HG03159 (cell line): Measurements from ENCODE around the gene TTBK1.

ENCODE experiments used
- ATAC-seq: cut with Tn5 transposase; IDR thresholded peaks from one replicate; pipeline ENCODE4 v1.9.1; 2021; ENCODE audit warnings: mild to moderate bottlenecking, moderate library complexity; ENCODE audit not compliant: unreplicated experiment

Gene TTBK1

GRCh38 chr6:43285832-43286231 is 42.6 kb downstream of the TTBK1 start:
- ATAC-seq, result no peak

GRCh38 chr6:43286456-43286979 is 43.2 kb downstream of the TTBK1 start:
- no peak for ATAC-seq

- ATAC-seq, result no peak
Measured at GRCh38 chr6:43286980-43287716, 43.9 kb downstream of the TTBK1 start.

GRCh38 chr6:43287717-43288679 is 44.7 kb downstream of the TTBK1 start:
- no peak for ATAC-seq

GRCh38 chr6:43290339-43290904 is 47.1 kb downstream of the TTBK1 start:
- no peak for ATAC-seq

GRCh38 chr6:43290905-43291355 is 47.6 kb downstream of the TTBK1 start:
- ATAC-seq, result no peak

GRCh38 chr6:43291708-43292107 is 48.4 kb downstream of the TTBK1 start:
- ATAC-seq, result no peak

GRCh38 chr6:43292341-43292740 is 49.1 kb downstream of the TTBK1 start:
- ATAC-seq, result no peak

- no peak for ATAC-seq
Measured at GRCh38 chr6:43292763-43293318, 49.6 kb downstream of the TTBK1 start.

- no peak for ATAC-seq
Measured at GRCh38 chr6:43293698-43294097, 50.4 kb downstream of the TTBK1 start.

GRCh38 chr6:43294536-43294935 is 51.3 kb downstream of the TTBK1 start:
- ATAC-seq, result no peak

GRCh38 chr6:43295456-43295855 is 52.2 kb downstream of the TTBK1 start:
- ATAC-seq, result no peak

GRCh38 chr6:43296780-43297497 is 53.7 kb downstream of the TTBK1 start:
- ATAC-seq, result no peak

- no peak for ATAC-seq
Measured at GRCh38 chr6:43297644-43298564, 54.6 kb downstream of the TTBK1 start, which contains the start of gene SLC22A7. SLC22A7 (plus strand) TSS chr6:43298260; CDS start chr6:43298359, 99 bp downstream.

- no peak for ATAC-seq
Measured at GRCh38 chr6:43298565-43299337, 55.5 kb downstream of the TTBK1 start.

GRCh38 chr6:43299338-43300293 is 56.3 kb downstream of the TTBK1 start:
- no peak for ATAC-seq
